ENCODE data around the gene NUP214. TPM values are rescaled to one million over a fixed set of nuclear protein-coding genes. Genes with fewer than 3 reads are reported as not detected.

Gene NUP214
- total RNA-seq, 1 experiment from 2014 or later: 64.2 TPM

DNA sequence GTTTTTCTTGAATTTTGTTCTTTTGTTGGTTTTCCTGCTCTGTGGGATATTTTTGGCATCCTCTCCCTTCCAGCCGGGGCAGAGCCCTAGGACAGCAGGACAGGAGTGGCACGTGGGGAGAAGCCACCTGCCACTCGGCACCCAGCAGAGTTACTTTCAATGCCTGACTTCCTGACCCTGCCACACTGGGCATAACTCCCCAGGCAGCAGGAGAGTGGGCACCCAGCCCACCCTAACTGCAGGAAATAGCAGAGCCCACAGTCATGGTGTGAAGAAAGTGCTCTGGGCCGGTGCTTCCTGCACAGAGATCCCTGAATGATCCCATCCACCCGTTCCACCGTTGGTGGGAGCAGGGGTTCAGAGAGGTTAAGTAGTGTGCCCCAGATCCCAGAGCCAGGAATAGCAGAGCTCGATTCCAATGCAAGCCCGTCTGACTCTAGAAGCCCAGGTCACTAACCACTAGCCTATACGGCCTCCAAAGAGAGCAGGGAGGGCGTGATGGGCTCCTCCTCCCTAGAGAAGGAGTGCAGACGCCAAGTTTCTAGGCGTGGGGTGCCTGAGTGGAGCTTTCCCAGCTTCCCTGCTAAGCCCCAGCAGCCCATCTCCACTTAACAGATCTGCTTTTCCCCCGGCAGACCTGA, 8.1 kb upstream of the NUP214 start:
- no peaks in the 10 kb centered on the region for H3K27me3 ChIP-seq (replicated peaks; ENCODE audit: insufficient read depth, low read depth, low read length, poor library complexity)
- POLR2A ChIA-PET (ENCODE audit: low non-redundant PET): no interaction called here
- DNase-seq (ENCODE audit: low spot score): peak; percentile 33
- intact Hi-C loops (cut with micrococcal nuclease; ENCODE audit: unreplicated experiment): no loop called here
- no peaks in the 10 kb centered on the region for H3K36me3 ChIP-seq (ENCODE audit: insufficient read depth, low read length, poor library complexity, severe bottlenecking)
- no TSS peak for BruUV-seq (replicated peaks)
- no peaks in the 10 kb centered on the region for H3K9me3 ChIP-seq (ENCODE audit: low read depth, low read length, poor library complexity, severe bottlenecking)
- TF ChIP-seq EZH2 (IDR thresholded peaks at IDR 0.05; ENCODE audit: borderline replicate concordance, low read depth, low read length, poor library complexity, severe bottlenecking): no peak
- TF ChIP-seq, protein P1, sequence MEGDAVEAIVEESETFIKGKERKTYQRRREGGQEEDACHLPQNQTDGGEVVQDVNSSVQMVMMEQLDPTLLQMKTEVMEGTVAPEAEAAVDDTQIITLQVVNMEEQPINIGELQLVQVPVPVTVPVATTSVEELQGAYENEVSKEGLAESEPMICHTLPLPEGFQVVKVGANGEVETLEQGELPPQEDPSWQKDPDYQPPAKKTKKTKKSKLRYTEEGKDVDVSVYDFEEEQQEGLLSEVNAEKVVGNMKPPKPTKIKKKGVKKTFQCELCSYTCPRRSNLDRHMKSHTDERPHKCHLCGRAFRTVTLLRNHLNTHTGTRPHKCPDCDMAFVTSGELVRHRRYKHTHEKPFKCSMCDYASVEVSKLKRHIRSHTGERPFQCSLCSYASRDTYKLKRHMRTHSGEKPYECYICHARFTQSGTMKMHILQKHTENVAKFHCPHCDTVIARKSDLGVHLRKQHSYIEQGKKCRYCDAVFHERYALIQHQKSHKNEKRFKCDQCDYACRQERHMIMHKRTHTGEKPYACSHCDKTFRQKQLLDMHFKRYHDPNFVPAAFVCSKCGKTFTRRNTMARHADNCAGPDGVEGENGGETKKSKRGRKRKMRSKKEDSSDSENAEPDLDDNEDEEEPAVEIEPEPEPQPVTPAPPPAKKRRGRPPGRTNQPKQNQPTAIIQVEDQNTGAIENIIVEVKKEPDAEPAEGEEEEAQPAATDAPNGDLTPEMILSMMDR (conservative IDR thresholded peaks at IDR 0.05; ENCODE audit: low read depth, low read length): no peak
- no peaks in the 10 kb centered on the region for H3K4me1 ChIP-seq (ENCODE audit: insufficient read depth, low read length, poor library complexity, severe bottlenecking)
- H3K4me3 ChIP-seq (ENCODE audit: low read depth, low read length, poor library complexity, severe bottlenecking): no peak overlapping the region
- CTCF ChIA-PET: no interaction called here
- H3K27ac ChIP-seq (ENCODE audit: low read depth, low read length, poor library complexity, severe bottlenecking): no peak overlapping the region

DNA sequence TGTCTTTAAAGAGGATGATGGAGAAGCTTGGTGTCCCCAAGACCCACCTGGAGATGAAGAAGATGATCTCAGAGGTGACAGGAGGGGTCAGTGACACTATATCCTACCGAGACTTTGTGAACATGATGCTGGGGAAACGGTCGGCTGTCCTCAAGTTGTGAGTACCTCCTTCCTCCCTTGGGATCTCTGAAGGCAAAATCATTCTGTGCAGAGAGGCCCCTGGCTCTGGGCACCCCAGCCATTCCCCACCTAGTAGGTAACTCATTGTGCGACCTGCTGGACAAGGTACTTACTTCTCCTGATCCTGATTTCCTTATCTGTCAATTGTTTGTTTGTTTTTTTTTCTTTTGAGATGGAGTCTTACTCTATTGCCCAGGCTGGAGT, 7.6 kb upstream of the NUP214 start:
- no TSS peak for BruUV-seq (replicated peaks)
- CTCF ChIA-PET: no interaction called here
- intact Hi-C loops (cut with micrococcal nuclease; ENCODE audit: unreplicated experiment): no loop called here

DNA sequence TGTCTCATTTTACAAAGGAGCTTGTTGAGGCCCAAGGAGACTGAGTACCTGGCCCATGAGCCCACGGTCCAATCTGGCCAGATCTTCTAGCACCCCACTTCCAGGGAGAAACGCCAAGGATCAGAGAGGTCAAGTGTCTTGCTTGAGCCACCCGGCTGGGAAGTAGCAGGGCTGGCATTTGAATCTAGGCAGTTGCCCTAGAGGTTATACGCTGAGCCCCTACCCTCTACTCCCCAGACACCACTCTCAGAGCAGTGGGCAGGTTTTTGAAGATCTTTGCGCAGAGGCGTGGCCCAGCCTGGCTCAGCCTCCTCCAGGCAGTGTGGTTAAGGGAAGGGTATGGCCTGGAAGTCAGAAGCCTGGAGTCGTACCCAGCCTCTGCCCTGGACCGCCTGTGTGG, 5.8 kb upstream of the NUP214 start:
- intact Hi-C loops (cut with micrococcal nuclease; ENCODE audit: unreplicated experiment): no loop called here
- H3K9me3 ChIP-seq (ENCODE audit: low read depth, low read length, poor library complexity, severe bottlenecking): no peaks in the 10 kb centered on the region
- no peaks in the 10 kb centered on the region for H3K4me1 ChIP-seq (ENCODE audit: insufficient read depth, low read length, poor library complexity, severe bottlenecking)
- POLR2A ChIA-PET (ENCODE audit: low non-redundant PET): no interaction called here
- H3K4me3 ChIP-seq (ENCODE audit: low read depth, low read length, poor library complexity, severe bottlenecking): no peak overlapping the region
- H3K36me3 ChIP-seq (ENCODE audit: insufficient read depth, low read length, poor library complexity, severe bottlenecking): no peaks in the 10 kb centered on the region
- no peaks in the 10 kb centered on the region for H3K27me3 ChIP-seq (replicated peaks; ENCODE audit: insufficient read depth, low read depth, low read length, poor library complexity)
- CTCF ChIA-PET: no interaction called here
- no peak for TF ChIP-seq EZH2 (IDR thresholded peaks at IDR 0.05; ENCODE audit: borderline replicate concordance, low read depth, low read length, poor library complexity, severe bottlenecking)
- TF ChIP-seq, protein P1 (conservative IDR thresholded peaks at IDR 0.05; ENCODE audit: low read depth, low read length): no peak
- no TSS peak for BruUV-seq (replicated peaks)
- H3K27ac ChIP-seq (ENCODE audit: low read depth, low read length, poor library complexity, severe bottlenecking): no peak overlapping the region
- DNase-seq (ENCODE audit: low spot score): no peak

More for the DNA sequence above, 7.6 kb upstream of the NUP214 start:
- Histone ChIP-seq H3K4me3 (ENCODE audit: low read depth, low read length, poor library complexity, severe bottlenecking) (no peak overlapping the region), H3K36me3 (ENCODE audit: insufficient read depth, low read length, poor library complexity, severe bottlenecking) (no peaks in the 10 kb centered on the region), H3K4me1 (ENCODE audit: insufficient read depth, low read length, poor library complexity, severe bottlenecking) (no peaks in the 10 kb centered on the region), H3K27ac (ENCODE audit: low read depth, low read length, poor library complexity, severe bottlenecking) (no peak overlapping the region), H3K27me3 (replicated peaks; ENCODE audit: insufficient read depth, low read depth, low read length, poor library complexity) (no peaks in the 10 kb centered on the region), H3K9me3 (ENCODE audit: low read depth, low read length, poor library complexity, severe bottlenecking) (no peaks in the 10 kb centered on the region)
- TF ChIP-seq, protein P1 (conservative IDR thresholded peaks at IDR 0.05; ENCODE audit: low read depth, low read length): no peak
- TF ChIP-seq EZH2 (IDR thresholded peaks at IDR 0.05; ENCODE audit: borderline replicate concordance, low read depth, low read length, poor library complexity, severe bottlenecking): no peak
- no peak for DNase-seq (ENCODE audit: low spot score)
- POLR2A ChIA-PET (ENCODE audit: low non-redundant PET): interaction anchor here (0.7 kb wide), 1 partner anchor 28 kb away, joined by 5 read pairs; no protein-coding TSS in a partner anchor
